Vagina (tissue), 2 donors: ENCODE data around the gene ACY1. TPM values are rescaled to one million over a fixed set of nuclear protein-coding genes. Genes with fewer than 3 reads are reported as not detected.

ENCODE experiments used
- DNase-seq, 2 donors: peaks; one replicate each; pipeline ENCODE4 v3.0.0-alpha.2; 2017; ENCODE audit errors: extremely low spot score in 2 of 2
- H3K27ac ChIP-seq: fragments of 200-600 bp; sonication (generic); one replicate; pipeline ENCODE4 v1.5.1; 2019
- H3K27me3 ChIP-seq: fragments of 200-600 bp; sonication (generic); one replicate; pipeline ENCODE4 v1.5.1; 2019
- H3K36me3 ChIP-seq, 2 donors: fragments of 200-600 bp; sonication (generic); one replicate each; pipeline ENCODE4 v1.5.1; 2017 to 2019
- H3K4me1 ChIP-seq: fragments of 200-600 bp; sonication (generic); one replicate; pipeline ENCODE4 v1.5.1; 2019
- H3K4me3 ChIP-seq, 2 donors: fragments of 200-600 bp; sonication (generic); 1 replicate in 1 of 2; 2 replicates in 1 of 2; pipeline ENCODE4 v1.5.1; 2016 to 2019
- H3K9me3 ChIP-seq: fragments of 200-600 bp; sonication (generic); one replicate; pipeline ENCODE4 v1.5.1; 2019
- CTCF ChIP-seq, 3 experiments: fragments of 450-650 bp in 2 of 3; fragments of 200-600 bp in 1 of 3; sonication (generic) in 1 of 3; IDR thresholded peaks; one replicate each; pipeline ENCODE4 v1.5.1; 2017 to 2019; ENCODE audit warnings: antibody characterized with exemption in 3 of 3, mild to moderate bottlenecking in 2 of 3, moderate library complexity in 2 of 3
- POLR2A ChIP-seq, 2 donors: fragments of 450-650 bp; IDR thresholded peaks; one replicate each; pipeline ENCODE4 v1.6.1; 2017; ENCODE audit warnings: antibody characterized with exemption in 2 of 2, mild to moderate bottlenecking in 2 of 2, moderate library complexity in 2 of 2
- POLR2AphosphoS5 ChIP-seq, 2 donors: sonication (generic); formaldehyde crosslinking; IDR thresholded peaks; one replicate each; pipeline ENCODE4 v1.9.0; 2017; ENCODE audit warnings: antibody characterized with exemption in 2 of 2, mild to moderate bottlenecking in 2 of 2, low read depth in 1 of 2; ENCODE audit not compliant: insufficient read depth in 1 of 2
- intact Hi-C: fragments of 100-400 bp; cut with DNase I; formaldehyde crosslinking; loops from one replicate; pipeline ENCODE4 v1.15.1; 2023
- total RNA-seq: library from RNA; depleted of rRNA; stranded (reverse); fragments of >200 nt; gene quantifications from one replicate; pipeline ENCODE4 v1.2.3, GENCODE V29; 2016

The ACY1 gene
- total RNA-seq, 1 donor from 2014 or later: 29.7 TPM

- no peak for DNase-seq
- Histone ChIP-seq H3K27ac (no peak overlapping the region), H3K4me1 (peaks cover 31% of the 10 kb centered on the region), H3K4me3 (no peak overlapping the region), H3K27me3 (no peaks in the 10 kb centered on the region), H3K36me3 (no peaks in the 10 kb centered on the region), H3K9me3 (no peaks in the 10 kb centered on the region)
- TF ChIP-seq POLR2A (IDR thresholded peaks at IDR 0.05) (no peak), CTCF (IDR thresholded peaks at IDR 0.05) (no peak), POLR2AphosphoS5 (IDR thresholded peaks at IDR 0.05; ENCODE audit: insufficient read depth in 1 of 2, low read depth in 1 of 2) (no peak)
- intact Hi-C loops: no loop called here
Measured at GRCh38 chr3:51944451-51945021, 38.8 kb upstream of the ACY1 start.

- H3K9me3 ChIP-seq: no peaks in the 10 kb centered on the region
- intact Hi-C loops: no loop called here
- TF ChIP-seq POLR2A (IDR thresholded peaks at IDR 0.05): no peak
- TF ChIP-seq CTCF (IDR thresholded peaks at IDR 0.05): no peak
- no peak for TF ChIP-seq POLR2AphosphoS5 (IDR thresholded peaks at IDR 0.05; ENCODE audit: insufficient read depth in 1 of 2, low read depth in 1 of 2)
- no peak overlapping the region for H3K27ac ChIP-seq
- no peak for DNase-seq
- H3K27me3 ChIP-seq: no peaks in the 10 kb centered on the region
- H3K4me1 ChIP-seq: peaks cover 26% of the 10 kb centered on the region
- H3K36me3 ChIP-seq: no peaks in the 10 kb centered on the region
- no peak overlapping the region for H3K4me3 ChIP-seq
Measured at GRCh38 chr3:51945031-51945840, 38.1 kb upstream of the ACY1 start.

- no peak for DNase-seq
- H3K9me3 ChIP-seq: no peaks in the 10 kb centered on the region
- intact Hi-C loops: no loop called here
- no peaks in the 10 kb centered on the region for H3K36me3 ChIP-seq
- H3K27ac ChIP-seq: no peak overlapping the region
- peaks cover 18% of the 10 kb centered on the region for H3K4me1 ChIP-seq
- H3K4me3 ChIP-seq: no peak overlapping the region
- H3K27me3 ChIP-seq: no peaks in the 10 kb centered on the region
- TF ChIP-seq POLR2A (IDR thresholded peaks at IDR 0.05): no peak
- no peak for TF ChIP-seq CTCF (IDR thresholded peaks at IDR 0.05)
- no peak for TF ChIP-seq POLR2AphosphoS5 (IDR thresholded peaks at IDR 0.05; ENCODE audit: insufficient read depth in 1 of 2, low read depth in 1 of 2)
Measured at GRCh38 chr3:51945926-51946705, 37.2 kb upstream of the ACY1 start.

- no peak for DNase-seq
- Histone ChIP-seq H3K4me1 (peaks cover 13% of the 10 kb centered on the region), H3K4me3 (no peak overlapping the region), H3K36me3 (no peaks in the 10 kb centered on the region), H3K27me3 (no peaks in the 10 kb centered on the region), H3K27ac (no peak overlapping the region), H3K9me3 (no peaks in the 10 kb centered on the region)
- TF ChIP-seq POLR2AphosphoS5 (IDR thresholded peaks at IDR 0.05; ENCODE audit: insufficient read depth in 1 of 2, low read depth in 1 of 2): no peak
- TF ChIP-seq CTCF (IDR thresholded peaks at IDR 0.05): no peak
- TF ChIP-seq POLR2A (IDR thresholded peaks at IDR 0.05): no peak
- intact Hi-C loops: no loop called here
Measured at GRCh38 chr3:51946796-51947195, 36.5 kb upstream of the ACY1 start.
